Thyroid gland (tissue), 4 donors: ENCODE measurements around the gene LAMA2. TPM values are rescaled to one million over a fixed set of nuclear protein-coding genes. Genes with fewer than 3 reads are reported as not detected.

Experiments
- DNase-seq, 2 donors: peaks; one replicate each; pipeline ENCODE4 v3.0.0-alpha.2; 2019
- H3K27ac ChIP-seq, 3 donors: fragments of 200-600 bp; sonication (generic); 1 replicate in 2 of 3; 2 replicates in 1 of 3; pipeline ENCODE4 v1.5.1; 2016 to 2019; ENCODE audit warnings: mild to moderate bottlenecking in 1 of 3, moderate library complexity in 1 of 3
- H3K27me3 ChIP-seq: fragments of 200-600 bp; sonication (generic); one replicate; pipeline ENCODE4 v1.5.1; 2019
- H3K36me3 ChIP-seq, 2 donors: fragments of 200-600 bp; sonication (generic); one replicate each; pipeline ENCODE4 v1.5.1; 2016 to 2019
- H3K4me1 ChIP-seq, 2 donors: fragments of 200-600 bp; sonication (generic); one replicate each; pipeline ENCODE4 v1.5.1; 2017 to 2019
- H3K4me3 ChIP-seq, 3 donors: fragments of 200-600 bp; sonication (generic); replicated peaks in 1 of 3; 1 replicate in 2 of 3; 2 replicates in 1 of 3; pipeline ENCODE4 v1.5.1; 2016; ENCODE audit warnings: mild to moderate bottlenecking in 1 of 3
- H3K9me3 ChIP-seq: fragments of 200-600 bp; sonication (generic); one replicate; pipeline ENCODE4 v1.5.1; 2017
- POLR2A ChIP-seq, 2 donors: fragments of 450-650 bp; IDR thresholded peaks; one replicate each; pipeline ENCODE4 v1.6.1; 2017; ENCODE audit warnings: antibody characterized with exemption in 2 of 2, mild to moderate bottlenecking in 2 of 2, moderate library complexity in 1 of 2
- WGBS, 2 donors: methylation state at CpG; one replicate each; pipeline ENCODE4 v1.1.5; 2017; 5-methylcytosine and 5-hydroxymethylcytosine counted together
- intact Hi-C: fragments of 100-400 bp; cut with DNase I; formaldehyde crosslinking; loops from one replicate; pipeline ENCODE4 v1.15.1; 2023
- total RNA-seq, 4 donors: library from RNA; depleted of rRNA; stranded (reverse); fragments of >200 nt; gene quantifications; one replicate each; pipeline ENCODE4 v1.2.3, GENCODE V29; 2016
- TF ChIP-seq, protein P1 (sequence below), 6 experiments: fragments of 200-600 bp in 3 of 6; fragments of 450-650 bp in 3 of 6; sonication (generic) in 3 of 6; IDR thresholded peaks; one replicate each; pipeline ENCODE4 v1.5.1; 2016 to 2019; ENCODE audit warnings: antibody characterized with exemption in 6 of 6, mild to moderate bottlenecking in 2 of 6, inconsistent platforms in 1 of 6, moderate library complexity in 1 of 6

Gene LAMA2
- total RNA-seq, 4 donors from 2014 or later, result 41.4 to 117 (median 78.9) TPM

DNA sequence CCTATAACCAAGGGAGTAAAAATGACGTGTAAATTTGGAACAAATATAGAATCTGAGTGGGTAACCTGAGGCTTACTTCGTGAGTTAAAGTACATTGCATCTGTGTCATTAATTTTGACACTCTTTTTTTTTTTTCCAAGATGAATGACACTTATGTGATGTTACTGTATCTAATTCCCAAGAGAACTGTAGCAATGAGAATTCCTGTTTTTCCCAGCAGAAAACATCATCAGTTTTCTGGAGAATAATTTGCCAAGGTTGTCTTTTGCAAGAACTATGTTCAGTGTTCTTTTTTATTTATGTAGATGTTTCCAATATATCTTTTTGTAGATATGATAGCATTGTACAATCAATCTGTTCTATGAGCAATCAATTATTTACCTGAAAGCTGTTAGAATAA, 543.4 kb downstream of the LAMA2 start:
- 74 to 78% methylated on average over 2 of the region's 2 CpGs for WGBS, 2 donors
- TF ChIP-seq, protein P1, sequence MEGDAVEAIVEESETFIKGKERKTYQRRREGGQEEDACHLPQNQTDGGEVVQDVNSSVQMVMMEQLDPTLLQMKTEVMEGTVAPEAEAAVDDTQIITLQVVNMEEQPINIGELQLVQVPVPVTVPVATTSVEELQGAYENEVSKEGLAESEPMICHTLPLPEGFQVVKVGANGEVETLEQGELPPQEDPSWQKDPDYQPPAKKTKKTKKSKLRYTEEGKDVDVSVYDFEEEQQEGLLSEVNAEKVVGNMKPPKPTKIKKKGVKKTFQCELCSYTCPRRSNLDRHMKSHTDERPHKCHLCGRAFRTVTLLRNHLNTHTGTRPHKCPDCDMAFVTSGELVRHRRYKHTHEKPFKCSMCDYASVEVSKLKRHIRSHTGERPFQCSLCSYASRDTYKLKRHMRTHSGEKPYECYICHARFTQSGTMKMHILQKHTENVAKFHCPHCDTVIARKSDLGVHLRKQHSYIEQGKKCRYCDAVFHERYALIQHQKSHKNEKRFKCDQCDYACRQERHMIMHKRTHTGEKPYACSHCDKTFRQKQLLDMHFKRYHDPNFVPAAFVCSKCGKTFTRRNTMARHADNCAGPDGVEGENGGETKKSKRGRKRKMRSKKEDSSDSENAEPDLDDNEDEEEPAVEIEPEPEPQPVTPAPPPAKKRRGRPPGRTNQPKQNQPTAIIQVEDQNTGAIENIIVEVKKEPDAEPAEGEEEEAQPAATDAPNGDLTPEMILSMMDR (IDR thresholded peaks at IDR 0.05), result no peak
- TF ChIP-seq POLR2A (IDR thresholded peaks at IDR 0.05), result no peak
- intact Hi-C loops, result no loop called here
- Histone ChIP-seq H3K36me3 (no peaks in the 10 kb centered on the region), H3K27ac (no peak overlapping the region), H3K9me3 (no peaks in the 10 kb centered on the region), H3K27me3 (no peaks in the 10 kb centered on the region), H3K4me3 (no peak overlapping the region), H3K4me1 (peaks cover 4% of the 10 kb centered on the region in 2 donors)
- no peak for DNase-seq

DNA sequence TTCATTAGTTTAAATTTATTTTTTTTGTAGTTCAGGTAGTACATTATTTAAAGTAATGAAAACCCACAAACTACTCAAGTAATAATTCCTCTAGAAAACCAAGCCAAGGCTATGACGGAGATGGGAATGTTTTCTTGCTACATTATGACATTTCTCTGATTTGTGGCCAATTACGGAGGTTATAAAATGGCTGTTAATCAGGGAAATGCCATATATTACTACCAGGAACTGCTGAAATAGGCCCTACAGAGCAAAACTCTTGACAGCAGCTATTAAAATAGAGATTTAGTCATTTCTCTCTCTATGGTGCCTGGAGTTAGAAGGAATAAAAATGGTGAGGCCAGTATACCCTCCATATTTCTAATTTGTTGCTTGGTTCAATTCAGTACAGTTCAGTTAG, 547.0 kb downstream of the LAMA2 start:
- intact Hi-C loops, result no loop called here
- H3K9me3 ChIP-seq, result no peaks in the 10 kb centered on the region
- H3K27me3 ChIP-seq, result no peaks in the 10 kb centered on the region
- no peak for DNase-seq
- 91 to 99% methylated on average over 2 of the region's 2 CpGs for WGBS, 2 donors
- no peaks in the 10 kb centered on the region for H3K4me1 ChIP-seq
- H3K4me3 ChIP-seq, result no peak overlapping the region
- H3K36me3 ChIP-seq, result no peaks in the 10 kb centered on the region
- no peak overlapping the region for H3K27ac ChIP-seq
- no peak for TF ChIP-seq POLR2A (IDR thresholded peaks at IDR 0.05)
- TF ChIP-seq, protein P1 (IDR thresholded peaks at IDR 0.05), result no peak

DNA sequence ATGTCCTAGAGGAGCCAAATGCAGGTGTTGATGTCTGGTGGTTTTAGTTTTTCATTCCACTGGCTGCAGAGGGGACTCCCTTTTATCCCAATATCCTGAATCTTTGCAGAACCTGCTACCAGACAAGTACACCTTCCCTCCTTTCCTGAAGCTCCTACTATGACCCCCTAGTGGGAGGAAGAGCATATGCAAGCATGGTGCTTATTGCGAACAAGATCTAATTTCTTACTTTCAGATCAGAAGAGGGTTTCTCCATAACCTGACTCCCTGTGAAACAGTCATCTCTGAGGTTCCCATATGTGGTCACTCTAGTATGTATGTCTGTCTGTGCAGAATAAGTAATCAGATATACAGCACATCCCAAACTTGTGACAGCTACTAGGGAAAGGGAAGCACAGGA, 549.8 kb downstream of the LAMA2 start:
- no peak overlapping the region for H3K27ac ChIP-seq
- no peaks in the 10 kb centered on the region for H3K4me1 ChIP-seq
- 100% methylated on average over 1 of the region's 1 CpG for WGBS, 2 donors
- H3K27me3 ChIP-seq, result no peaks in the 10 kb centered on the region
- no peak for DNase-seq
- H3K9me3 ChIP-seq, result no peaks in the 10 kb centered on the region
- no peak overlapping the region for H3K4me3 ChIP-seq
- H3K36me3 ChIP-seq, result no peaks in the 10 kb centered on the region
- intact Hi-C loops, result no loop called here
- TF ChIP-seq POLR2A (IDR thresholded peaks at IDR 0.05), result no peak
- TF ChIP-seq, protein P1 (IDR thresholded peaks at IDR 0.05), result no peak

DNA sequence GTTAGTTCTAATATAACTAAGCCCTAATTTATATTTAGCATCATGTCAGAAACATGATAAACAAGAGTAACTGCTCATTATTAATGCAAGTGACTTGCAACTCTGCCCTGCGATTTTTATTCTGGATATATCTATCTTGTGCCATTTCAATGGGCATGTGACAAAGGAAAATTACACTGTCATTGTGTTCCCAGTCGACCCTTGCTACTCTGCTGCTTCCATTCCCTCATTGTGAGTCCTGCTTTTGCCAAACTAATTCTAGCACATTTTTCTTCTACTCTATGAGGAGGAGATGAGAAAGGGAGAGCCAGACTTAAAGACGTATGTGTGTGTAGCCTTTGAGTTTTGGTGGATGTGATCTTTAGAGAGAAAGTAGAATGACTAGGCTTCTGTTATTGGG, 551.2 kb downstream of the LAMA2 start:
- DNase-seq, result no peak
- 89 to 95% methylated on average over 3 of the region's 3 CpGs for WGBS, 2 donors
- Histone ChIP-seq H3K4me3 (no peak overlapping the region), H3K27ac (no peak overlapping the region), H3K9me3 (no peaks in the 10 kb centered on the region), H3K36me3 (no peaks in the 10 kb centered on the region), H3K27me3 (no peaks in the 10 kb centered on the region), H3K4me1 (no peaks in the 10 kb centered on the region)
- TF ChIP-seq, protein P1 (IDR thresholded peaks at IDR 0.05), result no peak
- TF ChIP-seq POLR2A (IDR thresholded peaks at IDR 0.05), result no peak
- intact Hi-C loops, result no loop called here

DNA sequence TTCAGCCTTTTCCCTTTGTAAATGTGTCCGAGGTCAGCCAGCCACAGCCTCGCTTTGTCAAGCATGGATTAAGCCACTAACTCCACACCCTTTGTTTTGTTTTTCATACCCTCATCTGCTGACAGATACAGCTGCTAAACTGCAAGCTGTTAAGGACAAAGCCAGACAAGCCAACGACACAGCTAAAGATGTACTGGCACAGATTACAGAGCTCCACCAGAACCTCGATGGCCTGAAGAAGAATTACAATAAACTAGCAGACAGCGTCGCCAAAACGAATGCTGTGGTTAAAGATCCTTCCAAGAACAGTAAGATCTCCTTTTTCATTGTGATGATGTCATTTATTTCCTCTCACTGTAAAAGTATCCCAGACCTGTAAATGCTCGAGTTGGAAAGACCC, 557.8 kb downstream of the LAMA2 start:
- H3K4me3 ChIP-seq, result no peak overlapping the region
- H3K9me3 ChIP-seq, result no peaks in the 10 kb centered on the region
- H3K27ac ChIP-seq, result no peak overlapping the region
- H3K27me3 ChIP-seq, result no peaks in the 10 kb centered on the region
- intact Hi-C loops, result no loop called here
- no peaks in the 10 kb centered on the region for H3K36me3 ChIP-seq
- WGBS, 2 donors, result 34 to 35% methylated on average over 8 of the region's 8 CpGs
- no peak for DNase-seq
- no peaks in the 10 kb centered on the region for H3K4me1 ChIP-seq
- TF ChIP-seq, protein P1 (IDR thresholded peaks at IDR 0.05), result no peak
- no peak for TF ChIP-seq POLR2A (IDR thresholded peaks at IDR 0.05)
